ELR (cell line): ENCODE results near the gene CRYGN.

Experiments
- DNase-seq: peaks from one replicate; pipeline ENCODE4 v3.0.0-alpha.2; 2015; ENCODE audit warnings: low read depth

CRYGN gene

GRCh38 chr7:151379534-151380198 is 60.3 kb downstream of the CRYGN start:
- no peak for DNase-seq

DNA sequence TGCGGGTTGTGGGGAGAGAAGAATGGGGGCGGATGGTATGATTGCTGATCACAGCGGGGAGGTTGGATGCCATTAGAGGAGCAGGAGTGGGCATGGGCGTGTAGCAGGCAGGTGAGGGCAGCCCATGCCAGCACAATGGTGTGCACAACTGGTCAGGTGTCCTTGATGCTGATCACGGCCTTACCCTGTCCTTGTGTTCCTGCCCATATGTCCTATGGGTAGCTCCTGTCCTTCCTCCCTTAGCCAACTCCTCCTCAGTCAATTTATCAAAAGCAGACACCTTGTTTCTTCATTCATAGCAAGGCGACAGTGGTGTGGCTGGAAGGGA is 60.8 kb downstream of the CRYGN start:
- DNase-seq: no peak
